ENCODE data around the gene LAMTOR4.

Gene LAMTOR4

DNA sequence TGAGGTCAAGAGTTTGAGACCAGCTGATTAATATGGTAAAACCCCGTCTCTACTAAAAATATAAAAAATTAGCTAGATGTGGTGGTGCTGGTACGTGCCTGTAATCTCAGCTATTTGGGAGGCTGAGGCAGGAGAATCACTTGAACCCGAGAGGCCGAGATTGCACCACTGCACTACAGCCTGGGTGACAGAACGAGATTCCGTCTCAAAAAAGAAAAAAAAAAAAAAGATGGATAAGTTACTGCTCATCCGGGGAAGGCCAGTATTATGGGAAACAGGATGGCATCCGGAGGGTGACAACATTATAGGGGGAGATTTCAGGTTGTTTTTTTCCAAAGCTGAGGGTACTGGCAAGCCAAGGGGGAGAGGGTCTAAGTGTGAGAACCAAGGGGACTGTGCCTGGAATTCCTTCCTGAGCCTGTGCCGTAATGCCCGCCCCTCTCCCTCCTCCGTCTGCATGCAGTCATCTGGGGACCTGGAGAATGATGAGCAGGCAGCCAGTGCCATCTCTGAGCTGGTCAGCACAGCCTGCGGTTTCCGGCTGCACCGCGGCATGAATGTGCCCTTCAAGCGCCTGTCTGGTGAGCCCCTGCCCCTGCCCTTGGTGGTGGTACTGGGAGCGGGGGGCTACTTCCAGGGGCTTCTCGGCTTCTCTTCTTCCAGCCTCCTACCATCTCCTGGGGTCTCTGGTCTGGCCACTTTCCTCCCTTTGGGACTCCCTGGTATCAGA is 4.4 kb downstream of the LAMTOR4 start:
- DNase-seq = no peak

DNA sequence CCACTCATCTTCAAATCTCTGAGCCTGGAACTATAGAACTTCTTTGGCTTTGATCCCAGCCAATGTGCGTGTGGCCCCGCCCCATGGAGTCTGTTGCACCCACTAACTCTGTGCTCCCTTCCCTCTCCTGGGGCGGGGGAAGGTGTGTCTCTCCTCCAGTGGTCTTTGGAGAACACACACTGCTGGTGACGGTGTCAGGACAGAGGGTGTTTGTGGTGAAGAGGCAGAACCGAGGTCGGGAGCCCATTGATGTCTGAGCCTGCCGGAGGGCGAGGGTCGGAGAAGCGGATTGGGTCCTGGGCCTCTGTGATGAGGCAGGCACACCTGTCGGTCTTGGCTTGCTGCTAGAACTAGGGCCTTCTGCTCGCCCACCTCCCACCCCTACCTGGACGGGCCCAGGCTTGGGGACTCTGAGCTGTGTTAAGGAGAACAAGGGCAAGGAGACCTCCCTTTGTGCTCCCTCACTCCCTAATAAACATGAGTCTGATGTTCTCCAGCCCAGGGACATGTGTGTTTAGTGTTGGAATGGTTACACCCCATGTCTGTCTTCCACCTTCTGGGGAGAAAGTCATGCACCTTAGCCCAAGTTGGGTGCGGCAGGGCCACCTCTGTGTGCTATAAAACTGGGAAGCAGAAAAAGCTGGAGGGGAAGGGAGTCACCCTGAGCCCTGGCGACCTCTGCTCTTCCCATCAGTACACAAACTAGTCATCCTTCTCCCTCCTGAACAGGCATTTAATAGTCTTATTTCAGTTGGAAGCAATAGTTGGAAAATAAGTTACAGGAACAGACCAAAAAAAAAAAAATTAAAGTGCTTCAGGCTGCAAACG is 5.2 kb downstream of the LAMTOR4 start:
- DNase-seq = no peak

DNA sequence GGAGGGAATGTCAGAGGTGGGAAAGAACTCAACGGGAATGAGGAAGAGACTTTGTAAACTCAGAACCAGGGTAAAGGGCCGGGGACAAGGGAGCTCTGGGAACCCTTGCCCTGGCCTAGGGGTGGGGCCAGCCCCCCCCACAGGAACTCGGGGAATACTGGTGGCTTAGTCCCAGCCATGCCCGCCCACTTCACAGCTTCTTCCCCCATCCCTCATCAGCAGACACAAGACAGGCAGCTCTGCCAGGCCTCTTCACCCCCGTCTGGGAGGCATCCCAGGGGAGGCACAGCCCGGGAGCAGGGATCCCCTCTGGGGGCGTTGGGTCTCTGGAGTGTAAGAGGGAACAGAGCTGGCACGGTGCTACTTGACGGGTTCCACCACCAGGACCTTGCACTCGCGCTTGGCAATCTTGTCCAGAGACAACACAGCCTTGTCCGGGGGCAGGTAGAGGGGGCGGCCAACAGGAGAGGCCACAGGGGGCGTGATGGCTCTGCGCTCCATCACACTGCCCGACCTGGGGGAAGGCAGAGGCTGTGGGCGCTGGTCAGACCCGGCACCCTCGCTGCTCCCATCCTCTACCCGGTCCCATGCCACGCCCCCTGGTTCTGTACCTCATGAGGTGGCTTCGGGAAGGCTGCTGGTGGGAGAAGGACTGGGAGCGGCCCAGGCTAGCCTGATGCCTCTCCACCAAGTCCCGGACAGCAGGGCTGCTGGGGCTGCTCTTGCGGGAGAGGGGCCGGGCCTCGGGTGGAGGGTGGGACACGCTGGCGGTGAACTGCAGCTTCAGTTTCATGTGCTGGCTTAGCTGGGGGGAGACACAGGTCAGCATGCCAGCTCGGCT is 6.2 kb downstream of the LAMTOR4 start:
- peak in 1 of 56 donors; percentile 6 for DNase-seq

DNA sequence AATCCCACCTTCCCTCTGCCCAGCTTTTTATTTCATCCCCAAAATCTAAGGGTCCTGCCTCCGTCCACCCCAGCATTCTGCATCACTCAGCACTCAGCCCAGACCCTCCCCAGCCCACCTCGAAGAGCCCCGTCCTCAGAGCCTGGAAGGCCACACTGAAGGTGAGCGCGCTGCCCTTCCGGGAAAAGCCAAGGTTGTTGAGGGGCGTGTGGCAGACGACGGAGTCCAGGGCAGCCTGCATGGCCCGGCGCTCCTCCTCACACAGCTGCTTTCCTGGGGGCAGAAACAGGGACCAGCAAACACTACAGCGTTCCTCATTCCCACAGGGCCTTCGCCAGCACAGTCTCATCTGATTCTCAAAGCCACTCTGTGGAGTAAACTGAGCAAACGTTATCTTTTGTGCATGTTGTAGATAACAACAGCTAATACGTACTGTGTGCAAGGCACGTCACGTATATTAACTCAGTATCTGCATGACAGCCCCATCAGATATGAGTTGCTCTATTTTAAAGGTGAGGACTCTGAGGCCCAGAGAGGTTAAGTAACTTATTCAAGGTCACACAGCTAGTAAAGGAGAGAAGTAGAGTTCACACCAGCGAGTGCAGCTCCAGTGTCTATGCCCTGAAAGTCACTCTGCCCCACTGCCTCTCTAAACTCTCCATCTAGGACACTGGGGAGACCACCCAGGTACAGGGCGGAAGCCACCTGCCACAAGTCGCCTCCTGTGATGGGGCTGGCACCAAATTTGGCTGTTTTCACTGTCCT is 7.0 kb downstream of the LAMTOR4 start:
- DNase-seq = no peak

DNA sequence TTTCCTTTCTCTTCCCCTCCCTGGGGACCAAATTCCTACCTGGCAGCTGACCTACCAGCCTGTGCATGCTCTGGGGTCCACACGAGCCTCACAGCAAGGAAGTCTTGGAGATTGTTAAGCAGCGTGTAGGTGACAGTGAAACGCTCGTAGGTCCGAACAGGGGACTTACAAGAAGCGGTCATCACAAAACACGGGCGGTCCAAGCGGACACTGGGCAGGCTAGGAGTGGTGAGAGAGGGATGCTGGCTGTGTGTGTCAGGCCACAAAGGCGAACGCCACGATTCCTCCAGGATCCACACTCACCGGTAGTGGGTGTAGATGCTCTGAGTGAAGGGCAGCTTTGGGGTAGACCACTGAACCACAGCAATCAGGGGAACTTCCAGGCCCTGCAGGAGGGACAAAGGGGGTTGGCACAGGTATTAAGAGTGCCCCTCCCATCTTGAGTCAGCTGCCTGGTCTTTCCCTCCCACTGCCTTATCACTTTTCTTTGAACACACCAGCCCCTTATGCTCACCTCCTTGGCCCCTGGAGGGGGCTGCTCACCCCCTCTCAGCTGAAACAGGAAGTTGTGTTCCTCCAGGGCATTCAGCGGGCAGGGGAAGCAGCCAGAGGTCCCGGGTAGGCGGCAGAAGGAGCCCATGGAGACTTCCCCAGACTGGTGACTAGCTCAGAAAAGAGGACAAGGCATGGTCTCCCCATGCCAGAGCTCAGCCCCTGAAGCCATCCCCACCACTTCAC is 7.8 kb downstream of the LAMTOR4 start:
- no peak for DNase-seq

DNA sequence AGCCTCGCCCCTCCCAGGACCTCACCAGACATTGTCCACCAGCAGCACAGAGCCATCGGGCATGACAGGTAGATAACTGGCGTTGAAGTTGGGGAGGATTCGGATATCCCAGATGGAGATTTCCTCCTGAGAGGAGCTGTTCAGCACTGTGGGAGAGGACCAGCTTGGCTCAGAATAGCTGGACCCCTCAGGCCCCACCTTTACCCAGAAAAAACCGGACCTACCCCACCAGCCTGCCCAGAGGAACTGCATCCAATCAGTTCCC is 8.3 kb downstream of the LAMTOR4 start:
- no peak for DNase-seq

DNA sequence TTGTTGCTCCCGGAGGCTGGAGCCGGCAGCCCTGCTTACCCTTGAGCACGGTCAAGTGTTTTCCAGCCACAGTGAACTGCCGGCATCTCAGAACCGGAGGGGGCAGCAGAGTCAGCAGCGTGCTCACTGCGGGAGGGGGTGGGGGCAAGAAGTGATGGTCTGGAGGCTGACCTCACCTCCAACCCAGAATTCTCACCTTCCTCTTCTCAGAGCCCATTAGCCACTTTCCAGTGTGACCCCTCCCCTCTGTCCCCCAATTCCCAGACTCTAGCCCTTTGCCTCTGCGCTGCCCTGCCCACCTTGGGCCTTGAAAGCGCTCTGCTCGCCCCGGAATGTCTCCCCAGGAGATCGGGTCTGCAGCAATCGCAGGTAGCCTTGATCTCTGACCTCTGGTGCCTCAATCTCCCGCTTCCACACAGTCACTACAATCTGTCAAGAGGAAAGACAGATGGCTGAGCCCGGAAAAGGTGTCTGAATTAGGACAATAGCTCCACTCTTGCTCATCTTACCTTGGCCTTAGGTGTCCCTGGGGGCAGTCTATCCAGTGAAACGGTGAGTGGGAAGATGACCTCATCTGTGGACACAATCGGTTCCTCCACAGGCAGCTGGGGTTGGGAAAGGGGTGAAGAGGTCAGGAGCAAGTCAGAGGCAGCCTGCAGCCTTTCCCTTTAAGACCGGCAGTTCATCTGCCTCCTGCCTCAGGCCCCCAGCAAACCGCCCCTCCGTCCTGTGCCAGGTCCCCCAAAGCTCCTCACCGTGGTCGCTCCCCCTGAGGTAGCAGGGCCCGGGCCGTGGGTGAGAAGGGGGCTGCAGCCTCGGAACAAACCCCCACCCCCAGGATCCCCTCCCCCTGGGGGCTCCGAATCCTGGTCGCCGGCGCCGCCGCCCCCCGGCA is 8.9 kb downstream of the LAMTOR4 start:
- no peak for DNase-seq

DNA sequence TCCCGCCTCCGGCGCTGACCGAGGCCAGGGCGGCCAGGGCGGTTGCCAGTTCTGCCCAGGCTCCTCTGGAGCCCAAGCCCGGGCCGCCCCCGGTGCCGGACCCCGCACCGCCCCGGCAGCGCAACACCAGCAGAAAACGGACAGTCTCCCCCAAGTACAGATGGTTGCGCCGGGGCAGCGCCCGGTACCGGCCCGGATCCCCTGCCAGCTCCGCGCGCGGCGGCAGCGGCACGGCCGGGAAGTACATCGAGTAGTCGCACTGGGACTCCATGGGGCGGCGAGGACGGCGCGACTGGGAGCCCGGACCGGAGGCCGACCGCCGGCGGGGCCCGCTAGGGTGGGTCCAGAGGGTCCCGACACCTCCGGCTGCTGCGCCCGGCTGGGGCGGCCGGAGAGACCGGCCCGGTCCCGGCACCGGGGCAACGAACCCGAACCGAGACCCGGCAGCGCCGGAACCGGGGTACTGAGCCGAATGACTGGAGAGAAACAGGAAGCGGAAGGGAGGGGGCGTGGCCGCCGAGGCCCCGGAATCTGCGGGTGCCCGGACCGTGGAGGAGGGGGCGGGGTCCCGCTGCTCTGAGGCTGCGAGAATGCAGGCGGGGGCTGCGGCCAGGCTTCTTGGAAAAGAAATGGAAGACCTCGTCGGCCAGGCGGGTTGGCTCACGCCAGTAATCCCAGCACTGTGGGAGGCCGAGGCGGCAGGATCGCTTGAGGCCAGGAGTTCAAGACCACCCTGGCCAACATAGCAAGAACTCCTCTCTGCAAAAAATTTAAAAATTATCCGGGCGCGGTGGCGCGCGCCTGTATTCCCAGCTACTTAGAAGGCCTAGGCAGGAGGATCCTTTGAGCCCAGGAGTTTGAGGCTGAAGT is 9.7 kb downstream of the LAMTOR4 start, which contains the start of gene TRAPPC14:
TRAPPC14 (minus strand) TSS at position 495 of the 870 bp plus-strand sequence; CDS start at position 271, 224 bp downstream.
- DNase-seq = peak; percentile 4 to 96 (median 82)

DNA sequence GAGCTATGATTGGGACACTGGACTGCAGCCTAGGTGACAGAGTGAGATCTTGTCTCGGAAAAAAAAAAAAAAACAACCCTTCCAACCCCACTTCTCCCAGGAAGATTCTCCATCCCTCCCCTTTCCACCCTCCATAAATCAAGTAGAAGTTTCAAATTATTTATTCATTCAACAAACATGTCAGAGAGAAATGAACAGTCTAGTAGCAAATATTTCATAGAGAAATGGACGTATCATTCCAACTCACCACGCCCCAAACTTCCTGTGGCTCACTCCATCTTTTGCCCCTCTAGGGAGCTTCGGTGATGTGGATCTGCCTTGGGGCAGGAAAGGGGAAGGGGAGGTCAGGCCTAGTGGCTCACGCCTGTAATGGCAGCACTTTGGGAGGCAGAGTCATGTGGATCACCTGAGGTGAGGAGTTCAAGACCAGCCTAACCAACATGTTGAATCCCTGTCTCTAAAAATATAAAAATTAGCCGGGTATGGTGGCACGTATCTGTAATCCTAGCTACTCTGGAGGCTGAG is 10.4 kb downstream of the LAMTOR4 start:
- DNase-seq = no peak

DNA sequence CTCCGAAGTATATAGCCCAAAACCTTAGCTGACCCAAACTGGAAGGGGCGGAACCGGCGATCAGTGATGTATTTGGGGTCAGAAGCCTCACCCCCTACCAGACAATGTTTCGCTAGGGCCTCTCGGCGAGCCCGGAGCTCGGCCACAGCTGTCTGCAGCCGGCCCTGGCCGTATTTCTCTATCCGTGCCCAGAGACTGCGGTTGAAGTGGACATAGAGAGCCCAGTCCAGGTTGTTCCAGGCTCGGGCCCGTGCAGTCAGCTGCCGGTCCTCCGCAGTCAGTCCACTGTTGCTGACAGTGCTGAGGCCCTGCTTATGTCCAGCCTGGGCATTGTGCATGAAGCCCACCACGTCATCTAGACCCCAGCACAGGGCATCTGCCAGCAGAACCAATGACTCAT is 11.3 kb downstream of the LAMTOR4 start:
- no peak for DNase-seq

DNA sequence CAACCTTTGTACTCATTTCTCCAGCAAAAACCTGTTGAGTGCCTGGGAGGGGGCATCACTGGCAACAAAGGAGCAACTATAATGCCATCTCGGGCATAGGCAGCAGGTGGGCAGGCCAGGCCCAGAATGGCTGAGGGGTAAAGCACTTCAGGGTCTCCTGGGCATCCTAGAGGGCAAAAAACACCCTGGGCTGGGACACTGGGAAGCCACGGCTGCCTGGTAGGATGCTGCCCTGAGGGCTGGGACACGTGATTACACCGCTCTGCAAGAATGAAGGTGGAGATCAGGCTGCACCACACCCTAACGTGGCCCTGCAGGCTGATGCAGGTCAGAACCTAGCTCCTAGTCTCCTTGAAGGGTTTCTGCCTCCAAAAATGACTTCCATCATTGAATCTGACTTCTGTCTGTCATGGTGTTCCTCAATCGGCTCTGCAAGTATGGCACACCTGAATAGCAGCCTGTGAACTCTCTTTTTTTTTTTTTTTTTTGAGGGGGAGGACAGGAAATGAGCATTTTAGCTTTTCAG is 14.4 kb downstream of the LAMTOR4 start:
- DNase-seq = no peak

DNA sequence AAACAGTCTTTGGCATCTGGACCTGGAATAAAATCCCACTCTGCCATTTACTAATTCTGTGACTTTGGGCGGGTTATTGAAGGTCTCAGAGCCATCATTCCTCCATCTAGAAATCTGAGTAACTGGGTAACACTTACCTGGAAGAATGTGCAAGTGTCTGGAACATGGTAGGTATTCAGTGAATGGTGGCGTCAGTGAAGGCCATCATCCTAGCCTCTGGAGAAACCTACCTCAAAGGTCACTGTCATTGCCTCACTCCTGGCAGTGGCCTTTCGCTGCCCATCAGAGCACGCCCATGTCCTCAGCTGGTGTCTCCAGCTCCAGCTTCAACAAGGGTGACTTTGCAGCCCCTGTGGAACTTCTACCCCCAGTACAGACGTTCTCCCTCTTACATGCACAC is 15.2 kb downstream of the LAMTOR4 start:
- no peak for DNase-seq

DNA sequence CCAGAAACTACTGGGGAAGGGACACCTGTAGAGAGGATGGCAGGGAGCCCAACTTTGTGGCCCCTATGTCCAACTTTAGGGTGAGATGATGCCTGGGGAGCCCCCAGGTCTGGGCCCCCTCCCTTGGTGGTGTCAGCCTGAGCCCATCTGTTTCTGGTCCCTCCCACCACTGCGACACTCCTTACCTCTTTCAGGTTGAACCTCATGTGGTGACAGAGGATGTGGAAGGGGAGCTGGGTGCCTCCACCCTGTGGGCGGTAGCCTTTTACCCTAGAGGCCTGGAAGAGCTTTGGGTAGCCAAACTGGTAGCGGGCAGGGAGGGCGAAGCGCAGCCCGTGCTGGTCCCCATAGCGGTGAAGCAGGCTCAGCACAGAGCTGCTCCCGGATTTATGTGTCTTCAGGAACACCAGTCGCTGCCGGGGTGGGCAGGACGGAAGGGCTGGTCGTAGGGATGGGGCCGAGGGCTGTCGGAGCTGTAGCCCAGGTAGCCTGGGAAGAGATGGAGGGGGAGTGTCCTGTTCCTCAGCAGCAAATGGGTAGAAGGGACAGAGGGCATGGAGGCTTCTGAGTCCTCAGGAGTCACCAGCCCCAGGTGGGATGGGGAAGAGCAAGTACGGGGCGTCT is 17.7 kb downstream of the LAMTOR4 start:
- DNase-seq = no peak

DNA sequence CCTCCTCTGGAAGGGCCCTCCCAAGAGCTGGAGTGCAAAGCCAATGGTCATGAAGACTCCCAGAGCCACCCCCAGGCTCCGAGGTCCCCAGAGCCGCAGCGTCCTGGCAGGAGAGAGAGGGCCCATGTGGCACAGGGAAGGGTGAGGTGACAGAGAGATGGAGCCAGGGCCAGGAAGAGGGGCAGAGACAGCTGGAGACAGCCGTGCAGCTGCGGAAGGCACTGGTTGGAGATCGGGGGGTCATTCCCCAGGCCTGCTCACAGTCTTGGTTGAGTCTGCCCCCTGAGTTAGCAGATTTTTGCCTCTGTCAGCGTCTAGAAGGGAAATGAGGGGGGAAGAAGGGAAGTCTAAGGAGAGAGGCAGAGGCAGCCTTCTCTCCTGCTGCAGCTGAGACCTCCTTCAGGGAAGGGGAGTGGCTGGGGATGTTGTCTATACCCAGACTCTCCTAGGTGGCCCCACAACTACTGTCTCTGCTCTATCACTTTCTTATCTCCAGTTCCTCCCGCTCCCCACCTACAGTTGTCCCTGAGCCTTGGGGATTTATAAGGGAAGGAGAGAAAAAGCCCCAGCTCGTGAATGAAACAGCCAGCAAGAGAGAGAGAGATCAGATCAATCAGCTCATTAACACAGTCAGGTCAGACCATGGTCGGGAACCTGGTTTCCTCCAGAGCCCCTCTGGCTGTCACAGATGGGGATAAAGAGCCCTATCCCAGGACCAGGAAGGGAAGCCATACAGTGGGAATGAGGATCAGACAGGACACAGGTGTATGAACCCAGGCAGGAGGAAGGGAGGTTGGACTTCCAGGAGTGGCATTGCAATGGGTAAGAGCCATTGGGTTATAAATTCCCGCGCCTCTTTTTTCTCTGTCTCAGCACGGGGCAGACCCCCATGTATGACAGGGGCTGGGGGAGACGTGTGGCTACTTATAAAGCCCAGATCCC is 18.5 kb downstream of the LAMTOR4 start:
- peak in 1 of 56 donors; percentile 18 for DNase-seq

DNA sequence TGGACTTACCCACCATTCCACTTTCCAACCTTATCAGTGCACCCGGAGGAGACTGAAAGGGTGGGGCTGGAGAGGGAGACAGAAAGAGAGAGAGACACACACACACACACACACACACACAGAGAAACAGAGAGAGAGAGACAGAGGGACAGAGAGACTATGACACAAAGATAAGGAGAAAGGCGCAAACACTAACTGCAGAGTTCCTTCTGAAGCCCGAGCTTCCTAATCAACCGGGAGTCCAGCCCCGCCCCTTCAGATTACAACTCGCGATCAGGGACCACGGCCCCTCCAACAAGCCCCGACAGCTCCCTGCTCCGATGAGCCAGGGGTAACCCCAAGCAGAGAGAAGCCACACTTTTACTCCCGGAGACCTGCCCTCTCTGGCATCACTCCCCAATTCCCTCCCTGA is 19.2 kb downstream of the LAMTOR4 start:
- DNase-seq = no peak

Measured in nucleus accumbens (tissue), 56 donors.